GM13976 (cell line): ENCODE measurements around the gene CUEDC1.
A peak's percentile ranks its signal among the peaks of the same experiment; 100 is the strongest.

Experiments used
- DNase-seq: peaks from one replicate; pipeline ENCODE4 v3.0.0; 2012; ENCODE audit warnings: low spot score
- CTCF ChIP-seq: IDR thresholded peaks from 2 replicates; pipeline ENCODE4 v1.5.1; 2012; ENCODE audit warnings: borderline replicate concordance, mild to moderate bottlenecking; ENCODE audit not compliant: insufficient read depth; ENCODE audit errors: extremely low read depth, missing control alignments, control extremely low read depth
- in situ Hi-C: fragments of 300-500 bp; cut with MboI; formaldehyde crosslinking; loops from one replicate; pipeline ENCODE4 v1.12.0; 2022; ENCODE audit warnings: low sequenced_read_pairs, mixed read lengths, inconsistent platforms; ENCODE audit not compliant: unreplicated experiment

The CUEDC1 gene

DNA sequence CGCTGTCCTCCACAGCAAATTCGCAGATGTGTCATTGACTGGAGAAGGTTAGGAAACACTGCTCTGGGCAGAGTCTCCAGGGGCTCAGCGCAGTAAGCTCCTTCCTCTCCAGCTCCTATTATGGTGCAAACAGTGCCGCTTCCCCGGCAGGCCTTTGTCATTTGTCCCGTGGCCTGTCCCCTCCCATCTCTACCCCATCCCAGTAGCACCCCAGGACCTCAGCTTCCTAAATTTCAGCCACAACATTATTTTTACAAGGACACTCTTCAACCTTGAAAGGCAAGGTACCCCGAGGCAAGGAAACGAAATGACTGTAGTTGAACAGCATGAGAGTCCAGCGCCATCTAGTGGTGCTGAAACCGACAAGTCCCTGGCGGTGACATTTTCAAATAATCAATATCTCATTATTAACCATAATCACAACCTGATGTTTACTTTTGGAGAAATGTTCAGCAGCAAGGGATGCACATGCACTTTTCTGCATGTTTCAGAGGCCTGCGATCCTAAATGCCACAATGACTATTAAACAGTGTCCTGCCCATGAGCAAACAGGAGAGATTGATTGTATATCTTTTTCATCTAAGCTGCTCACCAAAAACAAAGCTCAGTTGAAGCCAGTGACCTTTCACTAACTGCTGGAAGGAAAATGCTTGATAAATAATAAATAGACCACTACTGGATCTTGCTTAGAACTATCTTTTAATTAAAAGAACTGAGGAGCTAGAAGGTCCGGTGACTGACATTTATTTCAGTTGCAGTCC is 121.9 kb downstream of the CUEDC1 start:
- peak; percentile 74 for TF ChIP-seq CTCF
- DNase-seq = peak; percentile 66
- in situ Hi-C loops = no loop called here

DNA sequence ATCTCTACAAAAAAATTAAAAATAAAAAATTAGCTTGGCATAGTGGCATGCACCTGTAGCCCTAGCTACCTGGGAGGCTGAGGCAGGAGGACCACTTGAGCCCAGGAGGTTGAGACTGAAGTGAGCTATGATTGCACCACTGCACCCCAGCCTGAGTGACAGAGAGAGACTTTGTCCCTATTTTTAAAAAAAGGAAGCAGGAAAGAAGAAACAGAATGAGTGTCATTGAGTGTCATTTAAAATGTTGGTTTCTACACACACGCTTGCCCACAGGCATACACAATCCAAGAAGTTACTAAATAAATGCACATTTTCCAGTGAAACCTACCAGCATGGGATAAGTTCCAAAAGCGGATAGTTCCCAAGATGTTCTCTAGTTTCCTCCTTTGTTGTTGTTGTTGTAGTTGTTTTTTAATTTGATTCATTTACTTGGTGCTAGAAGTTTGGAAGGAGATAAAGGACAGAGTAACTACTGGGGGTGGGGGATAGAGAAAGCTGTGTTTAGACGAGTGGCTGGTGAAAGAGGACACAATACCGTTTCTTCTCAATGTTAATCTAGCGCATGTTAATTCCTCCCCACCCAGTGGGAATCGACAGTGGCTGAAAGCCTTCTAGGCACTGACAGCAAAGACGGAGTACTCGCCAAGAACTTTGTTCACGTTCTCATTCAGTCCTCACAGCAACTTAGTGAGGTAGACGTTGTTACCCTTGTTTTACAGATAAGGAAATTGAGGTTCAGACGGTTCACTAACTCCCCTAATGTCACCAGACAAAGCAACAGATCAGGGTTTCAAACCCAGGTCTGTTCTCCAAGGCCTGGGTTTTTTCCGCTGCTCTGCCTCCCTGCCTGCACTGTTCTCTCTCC is 122.7 kb downstream of the CUEDC1 start:
- no peak for TF ChIP-seq CTCF
- DNase-seq = no peak
- in situ Hi-C loops = no loop called here

- DNase-seq = no peak
- no peak for TF ChIP-seq CTCF
- in situ Hi-C loops = no loop called here
These were observed 124.3 kb downstream of the CUEDC1 start for GRCh38 chr17:57830880-57831279.

- DNase-seq = no peak
- in situ Hi-C loops = no loop called here
- TF ChIP-seq CTCF = no peak
These were observed 131.5 kb downstream of the CUEDC1 start for GRCh38 chr17:57823469-57824401.

DNA sequence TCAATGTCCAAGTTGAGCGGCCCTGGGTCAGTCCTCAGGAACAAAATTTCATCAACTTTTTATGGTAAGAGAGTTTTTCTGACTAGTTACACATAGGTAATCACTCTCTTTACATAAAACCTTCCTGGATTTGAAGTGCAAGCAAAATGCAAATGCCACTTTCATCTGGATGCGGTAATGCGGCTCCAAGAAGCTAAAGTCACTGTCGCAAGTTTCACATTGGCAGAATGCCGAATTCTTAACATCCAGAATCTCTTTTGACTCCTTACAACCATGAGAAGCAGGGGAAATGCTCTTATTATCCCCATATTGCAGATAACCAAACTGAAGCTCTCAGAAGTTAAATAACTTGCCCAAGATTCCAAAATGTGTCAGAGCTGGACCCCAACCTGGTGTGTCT is 135.3 kb downstream of the CUEDC1 start:
- in situ Hi-C loops = no loop called here
- no peak for DNase-seq
- no peak for TF ChIP-seq CTCF

DNA sequence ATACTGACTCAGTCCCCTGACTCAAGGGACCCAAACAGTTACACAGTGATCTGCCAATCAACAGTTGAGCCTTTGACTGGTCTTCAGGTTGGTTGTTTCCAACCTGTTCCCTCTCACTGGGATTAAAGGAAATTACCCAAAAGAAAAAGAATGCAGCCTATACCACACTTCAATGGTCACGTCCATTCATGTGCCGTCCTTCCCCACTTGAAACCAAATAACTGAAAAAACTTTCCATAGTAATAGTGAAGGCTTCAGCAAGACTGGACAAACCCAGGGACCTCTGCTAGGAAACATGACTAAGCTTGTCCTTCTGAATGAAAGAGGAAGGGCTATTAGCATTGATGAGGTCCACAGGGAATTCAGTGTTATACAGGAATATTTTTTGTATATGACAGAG is 135.9 kb downstream of the CUEDC1 start:
- in situ Hi-C loops = no loop called here
- DNase-seq = no peak
- TF ChIP-seq CTCF = no peak
